DND-41 (cell line): Measurements from ENCODE around the gene DLGAP1.

Source experiments
- ATAC-seq: fragments of 200-7000 bp; cut with Tn5 transposase; 3 replicates; pipeline ENCODE4 v1.9.1; 2021; ENCODE audit warnings: low read depth; ENCODE audit not compliant: insufficient read depth
- DNase-seq: peaks from one replicate; pipeline ENCODE4 v3.0.0-alpha.2; 2020
- H2AFZ ChIP-seq: 2 replicates; pipeline ENCODE4 v1.6.0; 2012; ENCODE audit warnings: low read depth, low read length
- H3K27ac ChIP-seq: 2 replicates; pipeline ENCODE4 v1.5.1; 2012; ENCODE audit warnings: low read length, inconsistent platforms
- H3K27me3 ChIP-seq: fragments of 200-600 bp; sonication (generic); 2 replicates; pipeline ENCODE4 v1.6.0; 2012; ENCODE audit warnings: low read length, mild to moderate bottlenecking, inconsistent platforms; ENCODE audit not compliant: insufficient read depth, poor library complexity
- H3K36me3 ChIP-seq: 2 replicates; pipeline ENCODE4 v1.5.1; 2012; ENCODE audit warnings: low read length, inconsistent platforms; ENCODE audit not compliant: insufficient read depth
- H3K4me1 ChIP-seq: 2 replicates; pipeline ENCODE4 v1.5.1; 2012; ENCODE audit warnings: mild to moderate bottlenecking, low read length; ENCODE audit not compliant: insufficient read depth
- H3K4me2 ChIP-seq: 2 replicates; pipeline ENCODE4 v1.6.0; 2012; ENCODE audit warnings: mild to moderate bottlenecking, moderate library complexity, low read length, inconsistent platforms; ENCODE audit not compliant: insufficient read depth
- H3K4me3 ChIP-seq, 2 experiments: fragments of 200-600 bp in 1 of 2; shearing (Covaris generic) in 1 of 2; 2 replicates each; pipeline ENCODE4 v1.5.1; 2012 to 2016; ENCODE audit warnings: inconsistent platforms in 2 of 2, low read length in 2 of 2, mild to moderate bottlenecking in 2 of 2, low read depth in 1 of 2, moderate library complexity in 1 of 2
- H3K79me2 ChIP-seq: 2 replicates; pipeline ENCODE4 v1.6.0; 2012; ENCODE audit warnings: low read length, inconsistent platforms; ENCODE audit not compliant: insufficient read depth
- H3K9ac ChIP-seq: 2 replicates; pipeline ENCODE4 v1.6.0; 2012; ENCODE audit warnings: low read depth, mild to moderate bottlenecking, inconsistent platforms, low read length, moderate library complexity
- H3K9me3 ChIP-seq: 2 replicates; pipeline ENCODE4 v1.5.1; 2012; ENCODE audit warnings: low read length, moderate library complexity, mild to moderate bottlenecking, inconsistent platforms; ENCODE audit not compliant: insufficient read depth, severe bottlenecking
- H4K20me1 ChIP-seq: 2 replicates; pipeline ENCODE4 v1.6.0; 2012; ENCODE audit warnings: low read length; ENCODE audit not compliant: insufficient read depth
- CTCF ChIP-seq: IDR thresholded peaks from 2 replicates; pipeline ENCODE4 v1.5.1; 2012; ENCODE audit warnings: borderline replicate concordance, low read length, moderate library complexity, mild to moderate bottlenecking; ENCODE audit not compliant: poor library complexity, severe bottlenecking; ENCODE audit errors: extremely low read depth
- EZH2 ChIP-seq: IDR thresholded peaks from 3 replicates; pipeline ENCODE4 v1.6.1; 2012; ENCODE audit warnings: borderline replicate concordance, low read depth, mild to moderate bottlenecking, moderate library complexity, low read length, inconsistent platforms; ENCODE audit not compliant: severe bottlenecking

DLGAP1 gene

GRCh38 chr18:3792711-3793110 is 662.4 kb downstream of the DLGAP1 start:
- no peaks in the 10 kb centered on the region for H3K4me1 ChIP-seq
- DNase-seq (no peak), ATAC-seq (no peak)
- H2AFZ ChIP-seq, result no peak overlapping the region
- no peaks in the 10 kb centered on the region for H3K79me2 ChIP-seq
- no peaks in the 10 kb centered on the region for H4K20me1 ChIP-seq
- H3K9me3 ChIP-seq, result no peaks in the 10 kb centered on the region
- H3K4me2 ChIP-seq, result no peak overlapping the region
- no peak for TF ChIP-seq CTCF
- TF ChIP-seq EZH2, result no peak
- no peak overlapping the region for H3K4me3 ChIP-seq
- peaks cover 5% of the 10 kb centered on the region for H3K27me3 ChIP-seq
- no peak overlapping the region for H3K9ac ChIP-seq
- no peaks in the 10 kb centered on the region for H3K36me3 ChIP-seq
- no peak overlapping the region for H3K27ac ChIP-seq

GRCh38 chr18:3791238-3791637 is 663.9 kb downstream of the DLGAP1 start:
- no peaks in the 10 kb centered on the region for H3K79me2 ChIP-seq
- no peak overlapping the region for H3K9ac ChIP-seq
- no peak overlapping the region for H3K27ac ChIP-seq
- H3K4me1 ChIP-seq, result no peaks in the 10 kb centered on the region
- peaks cover 5% of the 10 kb centered on the region for H3K27me3 ChIP-seq
- H3K4me2 ChIP-seq, result no peak overlapping the region
- H3K4me3 ChIP-seq, result no peak overlapping the region
- no peak for TF ChIP-seq EZH2
- TF ChIP-seq CTCF, result no peak
- H3K36me3 ChIP-seq, result no peaks in the 10 kb centered on the region
- no peaks in the 10 kb centered on the region for H4K20me1 ChIP-seq
- no peaks in the 10 kb centered on the region for H3K9me3 ChIP-seq
- H2AFZ ChIP-seq, result no peak overlapping the region
- ATAC-seq (no peak), DNase-seq (no peak)

GRCh38 chr18:3790703-3791102 is 664.4 kb downstream of the DLGAP1 start:
- no peak overlapping the region for H3K4me2 ChIP-seq
- no peaks in the 10 kb centered on the region for H4K20me1 ChIP-seq
- H2AFZ ChIP-seq, result no peak overlapping the region
- H3K9ac ChIP-seq, result no peak overlapping the region
- no peaks in the 10 kb centered on the region for H3K4me1 ChIP-seq
- peaks cover 5% of the 10 kb centered on the region for H3K27me3 ChIP-seq
- no peaks in the 10 kb centered on the region for H3K36me3 ChIP-seq
- ATAC-seq (no peak), DNase-seq (no peak)
- H3K27ac ChIP-seq, result no peak overlapping the region
- H3K79me2 ChIP-seq, result no peaks in the 10 kb centered on the region
- H3K4me3 ChIP-seq, result no peak overlapping the region
- no peaks in the 10 kb centered on the region for H3K9me3 ChIP-seq
- TF ChIP-seq EZH2, result no peak
- TF ChIP-seq CTCF, result no peak

- ATAC-seq (no peak), DNase-seq (no peak)
- no peak overlapping the region for H3K27ac ChIP-seq
- TF ChIP-seq CTCF, result no peak
- TF ChIP-seq EZH2, result no peak
- no peaks in the 10 kb centered on the region for H3K36me3 ChIP-seq
- no peaks in the 10 kb centered on the region for H4K20me1 ChIP-seq
- no peaks in the 10 kb centered on the region for H3K4me1 ChIP-seq
- H3K9me3 ChIP-seq, result no peaks in the 10 kb centered on the region
- H2AFZ ChIP-seq, result no peak overlapping the region
- H3K4me3 ChIP-seq, result no peak overlapping the region
- H3K4me2 ChIP-seq, result no peak overlapping the region
- no peaks in the 10 kb centered on the region for H3K79me2 ChIP-seq
- no peak overlapping the region for H3K9ac ChIP-seq
- H3K27me3 ChIP-seq, result peaks cover 5% of the 10 kb centered on the region
Measured at GRCh38 chr18:3789525-3789924, 665.6 kb downstream of the DLGAP1 start.
